Measurements from ENCODE around the gene ABCB9. TPM values are rescaled to one million over a fixed set of nuclear protein-coding genes. Genes with fewer than 3 reads are reported as not detected.

ABCB9 gene
- total RNA-seq, 6 donors from 2014 or later = 2.1 to 9.9 (median 4.3) TPM

- ATAC-seq (ENCODE audit: low FRiP score in 2 of 2) (no peak), DNase-seq (no peak)
- Histone ChIP-seq H3K4me1 (no peaks in the 10 kb centered on the region), H3K4me3 (no peak overlapping the region), H3K36me3 (peaks cover 0 to 78% (median 44%) of the 10 kb centered on the region in 4 donors), H3K27me3 (no peaks in the 10 kb centered on the region), H3K9me3 (no peaks in the 10 kb centered on the region), H3K27ac (no peak overlapping the region)
- WGBS, 2 donors = 100% methylated on average over 1 of the region's 1 CpG
- TF ChIP-seq POLR2AphosphoS5 (IDR thresholded peaks at IDR 0.05) (no peak), EP300 (IDR thresholded peaks at IDR 0.05) (no peak), POLR2A (IDR thresholded peaks at IDR 0.05) (no peak)
- TF ChIP-seq, protein P1, sequence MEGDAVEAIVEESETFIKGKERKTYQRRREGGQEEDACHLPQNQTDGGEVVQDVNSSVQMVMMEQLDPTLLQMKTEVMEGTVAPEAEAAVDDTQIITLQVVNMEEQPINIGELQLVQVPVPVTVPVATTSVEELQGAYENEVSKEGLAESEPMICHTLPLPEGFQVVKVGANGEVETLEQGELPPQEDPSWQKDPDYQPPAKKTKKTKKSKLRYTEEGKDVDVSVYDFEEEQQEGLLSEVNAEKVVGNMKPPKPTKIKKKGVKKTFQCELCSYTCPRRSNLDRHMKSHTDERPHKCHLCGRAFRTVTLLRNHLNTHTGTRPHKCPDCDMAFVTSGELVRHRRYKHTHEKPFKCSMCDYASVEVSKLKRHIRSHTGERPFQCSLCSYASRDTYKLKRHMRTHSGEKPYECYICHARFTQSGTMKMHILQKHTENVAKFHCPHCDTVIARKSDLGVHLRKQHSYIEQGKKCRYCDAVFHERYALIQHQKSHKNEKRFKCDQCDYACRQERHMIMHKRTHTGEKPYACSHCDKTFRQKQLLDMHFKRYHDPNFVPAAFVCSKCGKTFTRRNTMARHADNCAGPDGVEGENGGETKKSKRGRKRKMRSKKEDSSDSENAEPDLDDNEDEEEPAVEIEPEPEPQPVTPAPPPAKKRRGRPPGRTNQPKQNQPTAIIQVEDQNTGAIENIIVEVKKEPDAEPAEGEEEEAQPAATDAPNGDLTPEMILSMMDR (IDR thresholded peaks at IDR 0.05) = no peak
Measured at GRCh38 chr12:123010110-123010509, 43.8 kb upstream of the ABCB9 start.

DNA sequence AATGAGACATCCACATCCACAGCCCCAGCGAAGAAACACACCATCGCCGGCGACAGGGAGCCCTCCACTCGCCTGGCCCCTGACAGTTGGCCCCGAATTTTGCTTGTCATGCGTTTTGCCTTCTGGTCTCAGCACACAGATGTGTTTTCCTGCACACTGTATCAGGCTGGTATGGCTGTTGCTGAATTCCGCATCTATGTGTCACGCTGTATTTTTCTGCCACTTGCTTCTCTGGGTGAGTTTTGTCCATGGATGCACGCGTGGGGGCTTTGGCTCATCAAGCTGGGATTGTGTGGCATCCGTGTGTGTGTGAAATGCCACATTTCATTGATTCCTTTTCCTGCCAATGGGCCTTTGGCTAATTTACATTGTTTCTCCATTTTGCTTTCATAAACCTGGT is 40.7 kb upstream of the ABCB9 start:
- TF ChIP-seq EP300 (IDR thresholded peaks at IDR 0.05) (no peak), POLR2A (IDR thresholded peaks at IDR 0.05) (no peak), POLR2AphosphoS5 (IDR thresholded peaks at IDR 0.05) (no peak)
- TF ChIP-seq, protein P1 (IDR thresholded peaks at IDR 0.05) = no peak
- H3K4me1 ChIP-seq = no peaks in the 10 kb centered on the region
- H3K36me3 ChIP-seq = peaks cover 0 to 79% (median 53%) of the 10 kb centered on the region in 4 donors
- H3K4me3 ChIP-seq = no peak overlapping the region
- no peak for ATAC-seq (ENCODE audit: low FRiP score in 2 of 2)
- WGBS, 2 donors = 86 to 87% methylated on average over 12 of the region's 12 CpGs
- no peaks in the 10 kb centered on the region for H3K27me3 ChIP-seq
- no peak for DNase-seq
- no peaks in the 10 kb centered on the region for H3K9me3 ChIP-seq
- H3K27ac ChIP-seq = no peak overlapping the region

DNA sequence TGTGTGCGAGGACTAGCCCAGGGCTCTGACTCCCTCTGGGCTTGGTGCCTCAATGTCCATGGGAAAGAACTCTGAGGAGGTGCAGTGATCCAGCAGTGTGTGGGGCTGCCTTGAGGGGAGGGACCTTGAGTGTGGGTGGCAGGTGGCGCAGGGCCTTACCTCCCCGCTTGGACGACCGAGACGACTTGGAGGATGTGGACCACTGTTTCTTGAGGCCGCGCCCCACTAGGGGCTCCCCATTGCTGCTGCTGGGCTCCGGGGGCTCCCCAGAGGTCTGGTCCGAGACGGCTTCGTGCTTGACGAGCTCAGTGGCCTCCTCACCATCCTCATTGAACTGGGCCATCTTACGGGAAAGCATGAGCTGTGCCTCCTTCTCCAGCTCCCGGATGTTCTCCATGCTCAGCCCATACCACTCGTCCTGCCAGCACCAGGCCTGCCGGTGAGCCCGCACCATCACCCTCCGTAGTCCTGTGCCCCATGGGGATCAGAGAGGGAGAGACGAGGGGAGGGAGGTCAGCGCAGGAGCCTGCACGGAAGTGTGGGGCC is 38.9 kb upstream of the ABCB9 start:
- 96% methylated on average over 16 to 21 of the region's 22 CpGs for WGBS, 2 donors
- H3K4me3 ChIP-seq = no peak overlapping the region
- H3K36me3 ChIP-seq = peaks cover 0 to 74% (median 52%) of the 10 kb centered on the region in 4 donors
- no peaks in the 10 kb centered on the region for H3K9me3 ChIP-seq
- H3K4me1 ChIP-seq = no peaks in the 10 kb centered on the region
- TF ChIP-seq, protein P1 (IDR thresholded peaks at IDR 0.05) = no peak
- TF ChIP-seq POLR2AphosphoS5 (IDR thresholded peaks at IDR 0.05) (no peak), POLR2A (IDR thresholded peaks at IDR 0.05) (no peak), EP300 (IDR thresholded peaks at IDR 0.05) (no peak)
- H3K27ac ChIP-seq = no peak overlapping the region
- ATAC-seq (ENCODE audit: low FRiP score in 2 of 2) (no peak), DNase-seq (no peak)
- H3K27me3 ChIP-seq = no peaks in the 10 kb centered on the region

DNA sequence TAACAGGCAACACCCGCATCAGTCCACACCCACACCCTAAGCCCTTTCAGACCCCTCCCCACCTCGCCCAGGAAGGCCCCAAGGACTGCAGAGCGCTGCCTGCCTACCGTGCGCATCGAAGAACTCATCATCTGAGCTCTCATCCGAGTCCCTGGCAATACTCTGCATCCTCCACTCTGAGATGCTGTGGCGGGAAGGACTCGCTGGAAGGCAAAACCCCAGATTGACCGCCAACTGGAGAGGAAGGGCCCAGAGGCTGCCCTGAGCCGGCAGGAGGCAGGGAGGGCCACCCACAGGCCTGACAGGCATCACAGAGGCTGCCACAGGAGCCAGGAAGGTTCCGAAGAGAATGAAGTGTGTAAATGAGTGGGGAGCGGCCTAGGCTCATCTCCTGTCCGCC is 38.0 kb upstream of the ABCB9 start:
- Histone ChIP-seq H3K4me3 (no peak overlapping the region), H3K4me1 (no peaks in the 10 kb centered on the region), H3K9me3 (no peaks in the 10 kb centered on the region), H3K27me3 (no peaks in the 10 kb centered on the region), H3K36me3 (peaks cover 0 to 74% (median 53%) of the 10 kb centered on the region in 4 donors), H3K27ac (no peak overlapping the region)
- ATAC-seq (ENCODE audit: low FRiP score in 2 of 2) (no peak), DNase-seq (no peak)
- TF ChIP-seq POLR2AphosphoS5 (IDR thresholded peaks at IDR 0.05) (no peak), POLR2A (IDR thresholded peaks at IDR 0.05) (no peak), EP300 (IDR thresholded peaks at IDR 0.05) (no peak)
- TF ChIP-seq, protein P1 (IDR thresholded peaks at IDR 0.05) = no peak
- WGBS, 2 donors = 92 to 95% methylated on average over 10 to 14 of the region's 14 CpGs

GRCh38 chr12:123003257-123003656 is 37.0 kb upstream of the ABCB9 start:
- no peak overlapping the region for H3K27ac ChIP-seq
- H3K4me1 ChIP-seq = no peaks in the 10 kb centered on the region
- ATAC-seq (ENCODE audit: low FRiP score in 2 of 2) (no peak), DNase-seq (no peak)
- no peaks in the 10 kb centered on the region for H3K27me3 ChIP-seq
- no peak overlapping the region for H3K4me3 ChIP-seq
- no peaks in the 10 kb centered on the region for H3K9me3 ChIP-seq
- WGBS, 2 donors = 95 to 96% methylated on average over 6 of the region's 6 CpGs
- peaks cover 0 to 66% (median 51%) of the 10 kb centered on the region in 4 donors for H3K36me3 ChIP-seq
- TF ChIP-seq POLR2A (IDR thresholded peaks at IDR 0.05) (no peak), POLR2AphosphoS5 (IDR thresholded peaks at IDR 0.05) (no peak), EP300 (IDR thresholded peaks at IDR 0.05) (no peak)
- TF ChIP-seq, protein P1 (IDR thresholded peaks at IDR 0.05) = no peak

Measured in upper lobe of left lung (tissue), 6 donors.